Measurements from ENCODE around the gene VSTM2L.

The VSTM2L gene

GRCh38 chr20:37901240-37901639 lies 1.7 kb upstream of the VSTM2L start:
- DNase-seq (ENCODE audit: low read depth) = peak; percentile 33

DNA sequence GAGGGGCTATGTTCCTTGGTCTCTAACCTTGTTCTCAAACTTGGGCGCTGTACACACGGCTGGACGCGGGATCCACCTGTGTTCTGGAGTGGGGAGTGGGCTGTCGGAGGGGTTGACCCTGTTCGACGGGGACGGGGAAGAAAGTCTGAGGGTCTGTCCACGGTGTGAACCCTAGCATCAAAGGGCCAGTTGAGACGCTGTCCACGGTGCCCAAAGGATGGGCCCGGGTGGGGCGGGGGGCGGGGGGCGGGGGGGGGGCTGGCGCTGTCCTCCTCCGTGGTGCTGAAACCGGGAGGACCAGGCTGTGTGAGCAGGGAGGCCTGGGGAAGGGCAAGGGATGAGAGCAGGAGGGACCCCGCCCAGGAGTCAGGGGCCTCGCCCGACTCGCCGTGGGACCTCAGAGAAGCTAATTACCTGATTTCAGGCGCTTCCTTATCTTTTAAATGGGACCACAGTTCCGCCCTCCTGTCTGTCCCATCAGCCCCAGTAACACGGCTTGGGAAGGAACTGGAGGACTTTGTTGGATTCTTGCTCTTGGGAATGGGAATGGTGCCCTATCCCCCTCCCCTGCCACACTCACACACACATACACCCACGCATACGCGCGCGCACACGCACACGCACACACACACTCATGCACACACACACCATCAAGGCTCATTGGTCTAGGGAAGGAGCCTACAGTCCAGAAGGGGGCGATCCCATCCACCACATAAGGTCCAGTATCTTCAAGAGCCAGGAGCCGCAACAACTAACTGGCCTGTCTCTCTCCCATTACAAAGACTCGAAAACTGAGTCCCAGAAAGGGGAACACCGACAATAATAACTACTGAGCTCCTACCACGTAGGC lies 1.0 kb upstream of the VSTM2L start:
- DNase-seq (ENCODE audit: low read depth) = peak; percentile 77

DNA sequence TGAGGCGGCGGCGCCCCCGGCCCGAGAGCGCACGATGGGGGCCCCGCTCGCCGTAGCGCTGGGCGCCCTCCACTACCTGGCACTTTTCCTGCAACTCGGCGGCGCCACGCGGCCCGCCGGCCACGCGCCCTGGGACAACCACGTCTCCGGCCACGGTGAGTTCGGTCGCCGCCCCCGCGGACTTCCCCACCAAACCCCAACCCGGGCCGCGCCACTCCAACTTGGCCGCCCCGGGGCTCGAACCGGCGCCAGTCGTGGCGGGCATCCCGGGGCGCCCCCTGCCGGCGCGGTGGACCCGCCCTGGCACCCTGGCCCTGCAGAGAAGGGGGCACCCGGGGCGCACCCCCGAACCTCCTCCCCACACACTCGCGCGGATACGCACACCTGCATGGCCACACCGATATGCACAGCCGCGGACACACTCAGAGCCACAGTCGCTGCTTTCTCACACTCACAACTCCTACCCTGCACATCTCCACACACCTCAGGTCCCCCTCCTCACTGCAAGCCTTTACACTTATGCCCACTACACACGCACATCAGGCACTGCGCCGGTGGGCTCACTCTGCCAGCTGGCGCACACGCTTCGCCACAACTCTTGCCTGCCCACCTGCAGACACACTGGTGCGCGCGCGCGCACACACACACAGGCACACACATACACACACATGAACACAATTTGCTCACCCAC lies 535 bp downstream of the VSTM2L start:
- no peak for DNase-seq (ENCODE audit: low read depth)

DNA sequence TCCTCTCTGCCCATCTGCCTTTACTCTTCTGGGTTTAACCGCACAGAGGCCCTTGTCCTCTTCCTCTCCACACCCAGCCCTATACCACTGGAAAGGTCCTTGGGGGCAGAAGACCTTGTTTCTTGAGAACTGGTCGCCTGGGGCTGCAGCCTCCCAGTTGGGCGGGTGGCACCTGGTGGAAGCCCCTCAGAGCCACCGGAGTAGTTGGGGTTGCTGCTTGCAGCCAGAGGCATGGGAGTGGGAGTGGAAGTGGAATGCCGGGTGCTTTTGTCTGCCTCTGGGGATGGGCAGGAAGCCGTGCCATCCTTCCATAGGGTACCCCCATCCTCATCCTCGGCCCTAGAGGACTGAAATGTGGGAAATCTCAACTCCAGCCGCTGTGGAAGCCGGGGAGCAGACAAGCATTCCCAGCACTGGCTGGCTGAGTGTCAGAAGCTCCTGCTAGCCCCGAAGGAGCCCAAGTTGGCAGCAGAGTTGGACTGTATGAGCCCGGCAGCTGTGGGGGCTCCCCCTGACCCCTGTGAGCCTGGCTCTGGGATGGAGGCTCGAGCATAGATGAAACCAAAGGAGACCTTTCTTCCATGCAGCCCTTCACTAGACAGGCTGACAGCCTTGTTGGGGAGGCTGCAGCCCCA lies 1.2 kb downstream of the VSTM2L start:
- no peak for DNase-seq (ENCODE audit: low read depth)

GRCh38 chr20:37904845-37905373 lies 2.0 kb downstream of the VSTM2L start:
- no peak for DNase-seq (ENCODE audit: low read depth)

DNA sequence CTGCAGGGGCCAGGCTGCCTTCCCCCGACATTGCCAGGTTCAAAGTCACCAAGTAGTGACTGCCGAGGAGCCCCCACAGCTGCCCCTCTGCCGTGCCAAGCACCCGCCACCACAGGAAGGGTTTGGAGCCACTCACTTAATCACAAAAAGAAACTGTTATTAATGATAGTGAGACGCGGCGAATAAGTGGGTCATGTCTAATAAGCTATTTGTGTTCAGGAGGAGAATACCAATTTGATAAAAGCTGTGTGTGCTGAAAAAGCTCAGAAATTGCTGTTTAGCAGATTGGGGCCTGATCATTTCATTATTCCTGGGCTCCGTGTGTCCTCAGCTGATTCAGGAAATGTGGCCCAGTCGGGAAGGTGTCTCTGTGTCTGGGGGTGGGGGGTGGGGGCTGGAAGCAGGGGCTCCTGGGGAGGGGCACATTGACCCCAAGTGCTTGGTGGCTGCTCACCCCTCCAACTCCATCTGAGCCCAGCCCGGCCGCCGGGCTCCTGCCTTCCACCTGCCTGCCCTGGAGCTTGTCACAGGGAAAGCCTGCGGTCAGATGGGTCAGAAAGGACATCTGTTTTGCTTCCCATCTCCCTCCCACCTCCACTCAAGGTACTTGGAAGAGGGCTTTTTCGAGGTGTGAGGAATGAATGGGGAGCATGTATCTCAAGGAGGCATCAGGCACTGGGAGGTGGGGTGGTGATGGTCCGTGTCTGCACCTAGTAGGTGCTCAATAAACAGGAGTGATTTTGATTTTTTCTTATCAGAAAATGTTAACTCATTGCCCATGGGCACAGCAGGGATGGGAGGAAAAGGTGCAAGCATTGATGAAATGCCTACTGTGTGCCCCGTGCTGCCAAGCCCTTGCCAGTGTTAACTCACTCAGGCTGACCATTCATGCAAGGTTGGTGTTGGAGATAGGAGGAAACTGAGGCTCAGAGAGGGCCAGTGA lies 3.0 kb downstream of the VSTM2L start:
- no peak for DNase-seq (ENCODE audit: low read depth)

DNA sequence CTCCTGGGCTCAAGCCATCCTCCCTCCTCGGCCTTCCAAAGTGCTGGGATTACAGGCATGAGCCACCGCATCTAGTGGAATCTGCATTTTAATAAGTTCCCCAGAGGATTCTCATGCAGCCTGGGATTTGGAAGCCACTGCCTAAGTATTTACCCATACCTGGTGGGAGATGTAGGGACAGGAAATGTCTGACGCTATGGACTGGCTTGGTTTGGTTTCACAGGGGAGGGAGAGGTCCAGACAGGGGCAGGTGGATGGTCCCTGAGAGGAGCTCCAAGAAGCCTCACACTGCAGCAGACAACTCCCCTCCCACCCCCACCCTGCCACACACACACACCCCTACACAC lies 4.4 kb downstream of the VSTM2L start:
- DNase-seq (ENCODE audit: low read depth) = no peak

DNA sequence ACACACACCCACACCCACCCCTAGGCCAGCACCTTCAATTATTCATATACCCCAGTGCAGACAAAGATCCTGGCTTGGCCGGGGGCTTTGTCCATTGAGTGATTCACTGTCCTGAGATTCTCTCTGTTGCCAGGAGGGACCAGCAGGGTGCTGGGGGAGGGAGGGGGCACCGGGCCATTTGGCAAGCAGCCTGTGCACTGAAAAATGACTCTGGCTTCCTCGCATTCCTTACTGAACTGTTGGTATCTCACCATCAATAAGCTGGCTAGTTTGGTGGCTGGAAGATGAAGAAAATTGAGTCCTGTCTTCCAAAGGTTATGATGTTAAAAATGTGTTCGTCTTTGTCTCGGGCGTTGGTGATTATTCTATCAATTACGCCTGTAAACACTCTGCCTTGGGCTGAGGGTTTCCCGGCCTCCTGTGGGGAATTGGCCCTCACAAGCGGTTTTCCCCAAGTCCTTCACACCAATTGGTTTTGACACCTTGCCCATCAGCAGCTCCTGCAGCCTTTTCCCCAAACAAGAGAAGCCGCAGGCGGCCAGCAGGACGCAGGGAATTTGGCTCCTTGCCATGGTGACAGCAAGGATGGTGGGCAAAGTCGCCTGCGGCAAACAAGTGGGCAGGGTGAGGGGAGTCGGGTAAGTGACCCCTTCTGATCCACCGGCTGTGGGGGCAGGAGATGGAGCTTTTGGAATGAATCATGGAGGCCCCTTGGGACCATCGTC lies 4.9 kb downstream of the VSTM2L start:
- DNase-seq (ENCODE audit: low read depth) = peak; percentile 72

DNA sequence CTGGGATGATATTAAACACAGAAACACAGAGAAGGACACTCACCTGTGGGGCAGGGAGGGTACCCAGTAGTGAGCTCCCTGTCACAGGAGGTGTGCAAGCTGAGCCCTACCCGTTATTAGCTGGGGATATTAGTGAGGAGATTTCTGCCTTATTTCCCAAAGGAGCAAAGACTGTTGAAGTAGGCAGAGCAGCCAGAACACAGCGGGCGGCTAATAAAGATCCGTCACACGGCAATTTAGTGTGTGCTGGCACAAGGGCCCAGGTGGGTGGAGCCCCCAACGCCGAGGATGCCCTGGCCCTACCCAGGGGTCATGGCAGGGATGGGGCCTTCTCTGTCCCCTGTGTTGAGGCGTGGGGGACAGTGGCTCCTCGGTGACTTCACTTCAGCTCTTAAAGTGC lies 8.3 kb downstream of the VSTM2L start:
- no peak for DNase-seq (ENCODE audit: low read depth)

- peak; percentile 21 for DNase-seq (ENCODE audit: low read depth)
Observed at GRCh38 chr20:37911838-37912281, 8.9 kb downstream of the VSTM2L start.

DNA sequence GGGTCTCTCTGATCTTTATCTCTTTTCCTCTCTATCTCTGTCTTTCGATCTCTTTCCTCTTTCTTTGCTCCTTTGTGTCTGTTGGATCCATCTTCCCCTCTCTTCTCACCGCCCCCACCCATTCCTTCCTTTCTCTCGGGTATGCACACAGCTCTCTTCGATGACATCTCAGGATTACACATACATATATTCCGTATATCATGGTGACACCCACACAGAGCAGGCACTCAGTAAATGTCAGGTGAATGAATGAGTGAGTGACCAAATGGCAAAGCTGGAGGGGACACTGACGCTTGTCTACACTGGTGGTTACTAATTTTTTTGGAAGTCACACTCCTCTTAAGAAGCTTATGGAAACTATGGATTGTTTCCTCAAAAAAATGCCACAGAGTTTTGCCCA lies 9.9 kb downstream of the VSTM2L start:
- no peak for DNase-seq (ENCODE audit: low read depth)

DNA sequence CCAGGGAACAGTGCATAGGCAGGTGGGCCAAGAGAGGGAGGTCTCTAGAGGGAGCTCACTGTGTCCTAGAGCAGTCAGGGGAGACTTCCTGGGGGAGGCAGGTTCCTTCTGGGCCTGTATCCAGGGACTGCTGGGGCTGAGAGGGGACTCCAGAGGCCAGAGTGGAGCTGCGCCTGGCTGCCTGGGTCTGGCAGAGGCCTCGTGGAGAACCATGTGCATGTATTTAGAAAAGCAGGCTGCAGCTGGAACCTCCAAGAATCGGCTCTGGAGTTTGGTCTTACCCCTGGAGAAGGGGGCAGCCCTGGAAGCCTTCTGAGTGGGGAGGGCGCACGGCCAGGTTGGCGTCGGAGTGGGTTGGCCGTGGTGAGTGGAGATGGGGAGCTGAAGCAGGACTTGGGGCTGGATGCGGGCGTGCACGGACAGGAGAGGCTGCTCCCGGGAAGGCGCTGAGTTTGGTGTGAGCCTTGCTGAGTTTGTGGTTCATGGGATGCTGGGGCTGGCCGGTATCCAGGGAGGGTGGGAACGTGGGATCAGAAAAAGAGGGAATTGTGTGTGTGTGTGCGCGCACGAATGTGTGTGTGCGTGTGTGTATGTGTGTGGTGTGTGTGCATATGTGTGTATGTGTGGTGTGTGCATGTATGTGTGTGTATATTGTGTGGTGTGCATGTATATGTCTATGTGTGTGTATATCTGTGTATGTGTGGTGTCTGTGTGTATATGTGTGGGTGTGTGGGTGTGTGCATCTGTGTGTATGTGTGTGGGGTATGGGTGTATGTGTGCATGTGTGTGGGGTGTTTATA lies 10.8 kb downstream of the VSTM2L start:
- no peak for DNase-seq (ENCODE audit: low read depth)

DNA sequence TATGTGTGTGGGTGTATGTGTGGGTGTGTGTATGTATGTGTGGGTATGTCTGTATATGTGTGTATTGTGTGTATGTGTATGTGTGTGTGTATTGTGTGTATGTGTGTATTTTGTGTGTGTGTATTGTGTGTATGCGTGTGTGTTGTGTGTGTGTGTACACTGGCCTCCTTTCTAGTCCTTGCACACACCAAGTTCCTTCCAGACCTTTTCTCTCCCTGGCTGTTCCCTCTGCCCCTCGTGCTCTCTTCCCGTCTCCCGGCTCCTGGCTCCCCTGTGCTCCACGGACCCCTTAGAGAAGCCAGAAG lies 11.4 kb downstream of the VSTM2L start:
- no peak for DNase-seq (ENCODE audit: low read depth)

GRCh38 chr20:37914672-37915433 lies 11.9 kb downstream of the VSTM2L start:
- no peak for DNase-seq (ENCODE audit: low read depth)

GRCh38 chr20:37915434-37915787 lies 12.5 kb downstream of the VSTM2L start:
- no peak for DNase-seq (ENCODE audit: low read depth)

DNA sequence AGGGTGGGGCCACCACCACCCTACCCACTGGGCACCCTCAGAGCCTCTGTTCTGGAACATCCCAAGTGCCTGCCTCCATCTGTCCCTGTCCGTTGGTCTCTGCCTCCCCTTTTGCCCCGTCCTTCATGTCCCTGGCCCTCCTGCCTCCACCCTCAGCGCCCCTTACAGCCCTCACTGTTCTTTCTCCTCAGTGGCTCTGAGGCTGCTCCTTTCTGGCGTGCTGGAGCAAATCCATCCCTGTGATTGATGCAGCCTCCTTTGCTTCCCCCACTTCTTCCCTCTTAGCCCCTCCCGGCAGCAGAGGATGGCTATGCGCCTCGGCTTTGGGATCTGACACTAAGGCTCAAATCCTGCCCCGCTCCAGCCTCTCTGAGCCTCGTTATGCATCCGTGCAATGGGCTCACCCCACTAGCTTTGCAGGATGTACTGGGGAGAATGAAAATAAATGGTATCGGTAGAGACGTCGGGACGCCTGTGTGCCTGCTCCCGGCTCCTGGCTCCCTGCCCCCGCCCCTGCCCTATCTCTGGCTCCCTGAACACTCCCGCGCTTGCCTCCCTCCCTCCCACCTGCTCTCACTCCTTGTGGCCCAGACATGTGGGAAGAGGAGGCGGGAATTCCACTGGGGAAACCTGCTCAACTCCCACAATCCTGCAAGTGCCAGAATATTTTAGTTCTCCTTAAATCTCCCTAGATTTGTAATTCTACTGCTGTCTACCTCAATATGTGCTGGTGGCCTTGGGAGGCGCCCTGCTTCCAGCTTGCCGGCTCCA lies 13.1 kb downstream of the VSTM2L start:
- DNase-seq (ENCODE audit: low read depth) = peak; percentile 75

GRCh38 chr20:37917461-37917860 lies 14.5 kb downstream of the VSTM2L start:
- no peak for DNase-seq (ENCODE audit: low read depth)

GRCh38 chr20:37918035-37918434 lies 15.1 kb downstream of the VSTM2L start:
- no peak for DNase-seq (ENCODE audit: low read depth)
